B cell (primary cell): Measurements from ENCODE around the gene HOOK2. TPM values are rescaled to one million over a fixed set of nuclear protein-coding genes. Genes with fewer than 3 reads are reported as not detected.

Experiments
- ATAC-seq: fragments of 200-7000 bp; cut with Tn5 transposase; one replicate; pipeline ENCODE4 v1.10.0; 2021; ENCODE audit warnings: low read depth, mild to moderate bottlenecking, moderate number of reproducible peaks, moderate library complexity
- CTCF ChIA-PET: fragments of 350-600 bp; sonication (Branson Sonifier 250); formaldehyde crosslinking; loops from one replicate; lab custom pipeline; 2021; ENCODE audit warnings: antibody characterized with exemption, inconsistent platforms; lab: Charles Lee
- POLR2A ChIA-PET: fragments of 350-600 bp; sonication (Branson Sonifier 250); formaldehyde crosslinking; loops from one replicate; lab custom pipeline; 2021; ENCODE audit warnings: antibody characterized with exemption; lab: Charles Lee
- DNase-seq: peaks from one replicate; pipeline ENCODE4 v3.0.0; 2013
- H2AFZ ChIP-seq: 2 replicates; pipeline ENCODE4 v1.6.1; 2012; ENCODE audit warnings: mild to moderate bottlenecking, low read depth, low read length; ENCODE audit not compliant: insufficient read depth, poor library complexity, severe bottlenecking
- H3K27ac ChIP-seq, 2 donors: 1 replicate in 1 of 2; 2 replicates in 1 of 2; pipeline ENCODE4 v1.5.1; 2012 to 2013; ENCODE audit warnings: low read length in 2 of 2, mild to moderate bottlenecking in 2 of 2, moderate library complexity in 1 of 2
- H3K27me3 ChIP-seq, 4 experiments: fragments of 200-600 bp in 1 of 4; sonication (generic) in 1 of 4; replicated peaks in 1 of 4; 1 replicate in 2 of 4; 2 replicates in 2 of 4; pipeline versions ENCODE4 v1.6.1 to v1.7.0; 2013 to 2016; ENCODE audit warnings: low read length in 3 of 4, mild to moderate bottlenecking in 2 of 4, mixed read lengths in 1 of 4, moderate library complexity in 1 of 4; ENCODE audit not compliant: insufficient read depth in 4 of 4, control insufficient read depth in 3 of 4; ENCODE audit errors: control extremely low read depth in 1 of 4
- H3K36me3 ChIP-seq, 2 experiments: replicated peaks in 1 of 2; 1 replicate in 1 of 2; 2 replicates in 1 of 2; pipeline versions ENCODE4 v1.6.1 to v1.7.1; 2013; ENCODE audit warnings: low read length in 1 of 2; ENCODE audit not compliant: insufficient read depth in 2 of 2, control insufficient read depth in 1 of 2; ENCODE audit errors: control extremely low read depth in 1 of 2, extremely low read depth in 1 of 2
- H3K4me1 ChIP-seq, 2 donors: fragments of 200-600 bp in 1 of 2; sonication (generic) in 1 of 2; 1 replicate in 1 of 2; 2 replicates in 1 of 2; pipeline versions ENCODE4 v1.5.1 to v1.6.1; 2013 to 2017; ENCODE audit warnings: low read length in 2 of 2; ENCODE audit not compliant: control insufficient read depth in 2 of 2, insufficient read depth in 2 of 2
- H3K4me2 ChIP-seq: replicated peaks from 2 replicates; pipeline ENCODE3; 2012; ENCODE audit warnings: mild to moderate bottlenecking, low read depth, low read length; ENCODE audit not compliant: poor library complexity, severe bottlenecking
- H3K4me3 ChIP-seq, 5 experiments: fragments of 200-600 bp in 1 of 5; sonication (generic) in 1 of 5; 1 replicate in 3 of 5; 2 replicates in 2 of 5; pipeline versions ENCODE4 v1.5.1 to v1.7.0; 2011 to 2016; ENCODE audit warnings: low read length in 4 of 5, mild to moderate bottlenecking in 4 of 5, low read depth in 2 of 5, control low read depth in 1 of 5, moderate library complexity in 1 of 5; ENCODE audit not compliant: insufficient read depth in 1 of 5; ENCODE audit errors: control extremely low read depth in 1 of 5, extremely low read depth in 1 of 5
- H3K79me2 ChIP-seq: fragments of 200-600 bp; sonication (generic); one replicate; pipeline ENCODE4 v1.6.0; 2016; ENCODE audit warnings: low read length; ENCODE audit not compliant: control insufficient read depth, insufficient read depth
- H3K9ac ChIP-seq: fragments of 200-600 bp; sonication (generic); 2 replicates; pipeline ENCODE4 v1.6.1; 2017; ENCODE audit warnings: mild to moderate bottlenecking, low read length, moderate library complexity
- H3K9me3 ChIP-seq, 3 donors: one replicate each; pipeline versions ENCODE4 v1.6.1 to v1.7.1; 2013; ENCODE audit warnings: low read length in 2 of 3; ENCODE audit not compliant: control insufficient read depth in 2 of 3, insufficient read depth in 1 of 3; ENCODE audit errors: control extremely low read depth in 1 of 3
- H4K20me1 ChIP-seq: 2 replicates; pipeline ENCODE4 v1.6.0; 2012; ENCODE audit warnings: mild to moderate bottlenecking, low read length; ENCODE audit not compliant: insufficient read depth, control insufficient read depth, poor library complexity, severe bottlenecking
- H3K27ac Mint-ChIP-seq: one replicate; pipeline ENCODE4 v1.8.0; 2021; ENCODE audit warnings: mixed read lengths
- H3K27me3 Mint-ChIP-seq: one replicate; pipeline ENCODE4 v1.8.0; 2021; ENCODE audit warnings: mixed read lengths
- H3K4me1 Mint-ChIP-seq: one replicate; pipeline ENCODE4 v1.8.0; 2021; ENCODE audit warnings: mixed read lengths
- H3K4me3 Mint-ChIP-seq: one replicate; pipeline ENCODE4 v1.8.0; 2021; ENCODE audit warnings: mixed read lengths
- H3K9me3 Mint-ChIP-seq: one replicate; pipeline ENCODE4 v1.8.0; 2022; ENCODE audit warnings: mixed read lengths; ENCODE audit not compliant: insufficient read depth
- EZH2 ChIP-seq: IDR thresholded peaks from 2 replicates; pipeline ENCODE4 v1.6.1; 2012; ENCODE audit warnings: borderline replicate concordance, low read depth, mild to moderate bottlenecking, moderate library complexity, low read length; ENCODE audit not compliant: insufficient read depth, poor library complexity, severe bottlenecking
- WGBS: methylation state at CpG from one replicate; pipeline ENCODE4 v1.1.5; 2013; ENCODE audit warnings: missing lambda C conversion rate; ENCODE audit not compliant: insufficient coverage; 5-methylcytosine and 5-hydroxymethylcytosine counted together
- intact Hi-C: fragments of 100-400 bp; cut with micrococcal nuclease; formaldehyde crosslinking; loops from one replicate; pipeline ENCODE4 v1.10.0; 2022
- polyA plus RNA-seq: library from polyadenylated mRNA; depleted of rRNA; stranded (reverse); fragments of >200 nt; gene quantifications from 2 replicates; pipeline ENCODE4 v1.2.3, GENCODE V29; 2012
- total RNA-seq, 2 donors: library from RNA; stranded (reverse); fragments of 120-200 nt in 1 of 2; gene quantifications; 1 replicate in 1 of 2; 2 replicates in 1 of 2; pipeline versions ENCODE4 v1.2.3 to v1.2.4, GENCODE V29; 2013 to 2022
- TF ChIP-seq, protein P1 (sequence below): fragments of 200-600 bp; IDR thresholded peaks from one replicate; pipeline ENCODE4 v1.8.0; 2022; ENCODE audit warnings: antibody characterized with exemption, mild to moderate bottlenecking

The HOOK2 gene
- total and polyA plus RNA-seq, 2 donors (not counting 1 experiment from before 2014, with no cell fraction given), result 30.3 to 33.4 TPM

DNA sequence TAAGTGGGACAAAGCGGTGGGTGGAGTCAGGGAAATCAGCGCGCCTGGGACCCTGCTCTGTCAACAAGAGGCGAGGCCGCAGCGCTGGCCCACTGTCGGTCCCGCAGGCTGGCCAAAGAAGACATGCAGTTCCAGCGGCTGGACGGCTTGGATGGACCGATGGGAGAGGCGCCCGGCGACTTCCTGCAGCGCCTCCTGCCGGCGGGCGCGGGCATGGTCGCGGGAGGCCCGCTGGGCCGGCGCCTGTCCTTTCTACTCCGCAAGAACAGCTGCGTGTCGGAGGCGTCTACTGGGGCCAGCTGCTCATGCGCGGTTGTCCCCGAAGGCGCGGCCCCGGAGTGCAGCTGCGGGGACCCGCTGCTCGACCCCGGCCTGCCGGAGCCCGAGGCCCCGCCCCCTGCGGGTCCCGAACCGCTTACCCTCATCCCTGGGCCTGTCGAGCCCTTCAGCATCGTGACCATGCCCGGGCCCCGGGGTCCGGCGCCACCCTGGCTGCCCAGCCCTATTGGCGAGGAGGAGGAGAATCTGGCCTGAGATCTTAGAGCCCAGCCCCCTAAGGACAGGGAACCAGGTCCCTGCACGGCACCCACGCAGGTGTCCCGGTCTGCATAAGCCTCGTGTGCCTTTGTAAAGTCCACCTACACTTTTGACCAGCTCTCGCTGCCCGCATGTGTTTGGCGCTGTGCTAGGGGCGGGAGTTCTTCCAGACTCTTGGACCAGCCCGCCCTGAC lies 17.6 kb downstream of the HOOK2 start:
- no peaks in the 10 kb centered on the region for H4K20me1 ChIP-seq
- 9% methylated on average over 58 of the region's 60 CpGs for WGBS
- H3K9me3 Mint-ChIP-seq, result no peaks in the 10 kb centered on the region
- H3K4me3 Mint-ChIP-seq, result peak overlapping the region; percentile 52
- peaks cover 23% of the 10 kb centered on the region for H3K27me3 Mint-ChIP-seq
- H3K79me2 ChIP-seq, result no peaks in the 10 kb centered on the region
- H3K27ac ChIP-seq, result no peak overlapping the region
- H3K4me2 ChIP-seq, result peak overlapping the region; percentile 78
- H3K4me1 ChIP-seq, result peaks cover 7 to 8% of the 10 kb centered on the region in 2 donors
- H3K9ac ChIP-seq, result peak overlapping the region; percentile 49
- CTCF ChIA-PET, result interaction anchor here (0.6 to 27.9 kb wide), 24 partner anchors 8 to 196 kb away, joined by 3 to 1147 read pairs (median 5); partner anchors contain the start of genes DHPS, FBXW9, GET3 and HOOK2
- peaks cover 0 to 28% (median 5%) of the 10 kb centered on the region in 4 experiments for H3K27me3 ChIP-seq
- peaks cover 11% of the 10 kb centered on the region for H3K4me1 Mint-ChIP-seq
- no peak overlapping the region for H3K27ac Mint-ChIP-seq
- POLR2A ChIA-PET, result interaction anchor here (0.6 to 1.4 kb wide), 3 partner anchors 38 to 1421 kb away, joined by 4 to 13 read pairs (median 9); partner anchors contain the start of gene DNASE2
- ATAC-seq, result peak; percentile 72
- TF ChIP-seq, protein P1, sequence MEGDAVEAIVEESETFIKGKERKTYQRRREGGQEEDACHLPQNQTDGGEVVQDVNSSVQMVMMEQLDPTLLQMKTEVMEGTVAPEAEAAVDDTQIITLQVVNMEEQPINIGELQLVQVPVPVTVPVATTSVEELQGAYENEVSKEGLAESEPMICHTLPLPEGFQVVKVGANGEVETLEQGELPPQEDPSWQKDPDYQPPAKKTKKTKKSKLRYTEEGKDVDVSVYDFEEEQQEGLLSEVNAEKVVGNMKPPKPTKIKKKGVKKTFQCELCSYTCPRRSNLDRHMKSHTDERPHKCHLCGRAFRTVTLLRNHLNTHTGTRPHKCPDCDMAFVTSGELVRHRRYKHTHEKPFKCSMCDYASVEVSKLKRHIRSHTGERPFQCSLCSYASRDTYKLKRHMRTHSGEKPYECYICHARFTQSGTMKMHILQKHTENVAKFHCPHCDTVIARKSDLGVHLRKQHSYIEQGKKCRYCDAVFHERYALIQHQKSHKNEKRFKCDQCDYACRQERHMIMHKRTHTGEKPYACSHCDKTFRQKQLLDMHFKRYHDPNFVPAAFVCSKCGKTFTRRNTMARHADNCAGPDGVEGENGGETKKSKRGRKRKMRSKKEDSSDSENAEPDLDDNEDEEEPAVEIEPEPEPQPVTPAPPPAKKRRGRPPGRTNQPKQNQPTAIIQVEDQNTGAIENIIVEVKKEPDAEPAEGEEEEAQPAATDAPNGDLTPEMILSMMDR, result peak; percentile 88
- TF ChIP-seq EZH2, result no peak
- no peaks in the 10 kb centered on the region for H3K9me3 ChIP-seq
- peak overlapping the region in 3 of 5 experiments; percentile 27 to 42 (median 37) for H3K4me3 ChIP-seq
- H2AFZ ChIP-seq, result peak overlapping the region; percentile 70
- DNase-seq, result peak; percentile 75
- intact Hi-C loops, result loop anchor here (1.0 kb wide), 1 partner anchor 40 kb away; no protein-coding TSS in a partner anchor
- no peaks in the 10 kb centered on the region for H3K36me3 ChIP-seq
